Measurements from ENCODE around the gene LBHD1.

LBHD1 gene

DNA sequence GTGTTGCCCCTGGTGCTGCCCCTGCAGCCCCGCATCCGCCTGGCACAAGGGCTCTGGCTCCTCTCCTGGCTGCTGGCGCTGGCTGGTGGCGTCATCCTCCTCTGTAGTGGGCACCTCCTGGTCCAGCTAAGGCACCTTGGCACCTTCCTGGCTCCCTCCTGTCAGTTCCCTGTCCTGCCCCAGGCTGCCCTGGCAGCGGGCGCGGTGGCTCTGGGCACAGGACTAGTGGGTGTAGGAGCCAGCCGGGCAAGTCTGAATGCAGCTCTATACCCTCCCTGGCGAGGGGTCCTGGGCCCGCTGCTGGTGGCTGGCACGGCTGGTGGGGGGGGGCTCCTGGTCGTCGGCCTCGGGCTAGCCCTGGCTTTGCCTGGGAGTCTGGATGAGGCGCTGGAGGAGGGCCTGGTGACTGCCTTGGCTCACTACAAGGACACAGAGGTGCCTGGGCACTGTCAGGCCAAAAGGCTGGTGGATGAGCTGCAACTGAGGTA, 58.7 kb downstream of the LBHD1 start:
- no peak for DNase-seq (ENCODE audit: low read depth)
- TF ChIP-seq CTCF (IDR thresholded peaks at IDR 0.05; ENCODE audit: low read depth, low read length, missing control alignments): no peak
- H3K4me3 ChIP-seq (ENCODE audit: low read depth, low read length): no peak overlapping the region
